HEK293 (cell line): ENCODE results near the gene HTR4.

ENCODE experiments used
- CTCF ChIA-PET: fragments of 350-600 bp; formaldehyde crosslinking; extraction: SDS; loops from one replicate; lab custom pipeline; 2021; ENCODE audit warnings: antibody characterized with exemption; lab: Yijun Ruan, JAX
- POLR2A ChIA-PET: fragments of 300-600 bp; formaldehyde crosslinking; extraction: SDS; loops from one replicate; lab custom pipeline; 2020; ENCODE audit warnings: antibody characterized with exemption, inconsistent platforms; lab: Yijun Ruan, JAX
- H3K27ac ChIP-seq: fragments of 200-500 bp; sonication (Bioruptor generic); 2 replicates; pipeline ENCODE4 v1.5.1; 2014; ENCODE audit warnings: low read depth, low read length, control low read depth, inconsistent platforms; ENCODE audit errors: extremely low read depth
- H3K36me3 ChIP-seq, 2 experiments: fragments of 200-500 bp in 1 of 2; sonication (Bioruptor generic) in 1 of 2; 1 replicate in 1 of 2; 2 replicates in 1 of 2; pipeline ENCODE4 v1.5.1; 2014 to 2017; ENCODE audit warnings: inconsistent platforms in 2 of 2, low read length in 2 of 2; ENCODE audit not compliant: control insufficient read depth in 2 of 2, insufficient read depth in 1 of 2
- H3K4me1 ChIP-seq: fragments of 200-500 bp; sonication (Bioruptor generic); 2 replicates; pipeline ENCODE4 v1.5.1; 2014; ENCODE audit warnings: mild to moderate bottlenecking, low read length, inconsistent platforms; ENCODE audit not compliant: control insufficient read depth, insufficient read depth
- H3K4me3 ChIP-seq: 2 replicates; pipeline ENCODE4 v1.5.1; 2011; ENCODE audit warnings: low read depth, mild to moderate bottlenecking, control low read depth, low read length, moderate library complexity
- H3K9me3 ChIP-seq: fragments of 200-500 bp; sonication (Bioruptor generic); 2 replicates; pipeline ENCODE4 v1.5.1; 2014; ENCODE audit warnings: low read depth, low read length, inconsistent platforms; ENCODE audit not compliant: control insufficient read depth, insufficient read depth
- GLIS1 ChIP-seq: fragments of 450-650 bp; formaldehyde crosslinking; IDR thresholded peaks from 2 replicates; pipeline ENCODE4 v1.5.1; 2016; ENCODE audit warnings: missing biosample characterization, missing genetic modification characterization
- HOXD13 ChIP-seq: sonication (generic); formaldehyde crosslinking; IDR thresholded peaks from 2 replicates; pipeline ENCODE4 v1.8.0; 2022; ENCODE audit warnings: missing genetic modification reagents, borderline replicate concordance
- MZF1 ChIP-seq: fragments of 450-650 bp; formaldehyde crosslinking; IDR thresholded peaks from 2 replicates; pipeline ENCODE4 v1.5.1; 2017; ENCODE audit warnings: missing biosample characterization, missing genetic modification characterization, borderline replicate concordance
- WT1 ChIP-seq: fragments of 450-650 bp; formaldehyde crosslinking; IDR thresholded peaks from 2 replicates; pipeline ENCODE4 v1.5.1; 2016; ENCODE audit warnings: missing biosample characterization, missing genetic modification characterization
- ZBTB17 ChIP-seq: fragments of 450-650 bp; formaldehyde crosslinking; IDR thresholded peaks from 2 replicates; pipeline ENCODE4 v1.5.1; 2016; ENCODE audit warnings: missing biosample characterization, missing genetic modification characterization
- ZNF146 ChIP-seq: fragments of 450-650 bp; formaldehyde crosslinking; IDR thresholded peaks from 2 replicates; pipeline ENCODE4 v1.5.1; 2016; ENCODE audit warnings: missing biosample characterization, missing genetic modification characterization
- ZNF19 ChIP-seq: fragments of 450-650 bp; formaldehyde crosslinking; IDR thresholded peaks from 2 replicates; pipeline ENCODE4; 2016; ENCODE audit warnings: missing biosample characterization, missing genetic modification characterization, low read depth
- ZNF341 ChIP-seq: fragments of 450-650 bp; formaldehyde crosslinking; IDR thresholded peaks from 2 replicates; pipeline ENCODE4; 2016; ENCODE audit warnings: low read depth, missing biosample characterization, missing genetic modification characterization
- ZNF433 ChIP-seq: fragments of 450-650 bp; formaldehyde crosslinking; IDR thresholded peaks from 2 replicates; pipeline ENCODE4 v1.5.1; 2016; ENCODE audit warnings: missing biosample characterization, missing genetic modification characterization, low read depth
- ZNF514 ChIP-seq: fragments of 450-650 bp; formaldehyde crosslinking; IDR thresholded peaks from 2 replicates; pipeline ENCODE4 v1.5.1; 2016; ENCODE audit warnings: missing biosample characterization, missing genetic modification characterization
- ZNF629 ChIP-seq: fragments of 450-650 bp; formaldehyde crosslinking; IDR thresholded peaks from 2 replicates; pipeline ENCODE4 v1.5.1; 2017; ENCODE audit warnings: missing biosample characterization, missing genetic modification characterization
- ZNF664 ChIP-seq: fragments of 450-650 bp; formaldehyde crosslinking; IDR thresholded peaks from 2 replicates; pipeline ENCODE4 v1.5.1; 2016; ENCODE audit warnings: missing biosample characterization, missing genetic modification characterization
- TF ChIP-seq, protein P1 (sequence below): fragments of 450-650 bp; formaldehyde crosslinking; conservative IDR thresholded peaks from 2 replicates; pipeline ENCODE4 v1.5.1; 2016; ENCODE audit warnings: low read depth, missing biosample characterization, missing genetic modification characterization
- TF ChIP-seq, protein P2 (sequence below): fragments of 450-650 bp; formaldehyde crosslinking; IDR thresholded peaks from 2 replicates; pipeline ENCODE4 v1.5.1; 2016; ENCODE audit warnings: missing biosample characterization, missing genetic modification characterization, low read depth

HTR4 gene

DNA sequence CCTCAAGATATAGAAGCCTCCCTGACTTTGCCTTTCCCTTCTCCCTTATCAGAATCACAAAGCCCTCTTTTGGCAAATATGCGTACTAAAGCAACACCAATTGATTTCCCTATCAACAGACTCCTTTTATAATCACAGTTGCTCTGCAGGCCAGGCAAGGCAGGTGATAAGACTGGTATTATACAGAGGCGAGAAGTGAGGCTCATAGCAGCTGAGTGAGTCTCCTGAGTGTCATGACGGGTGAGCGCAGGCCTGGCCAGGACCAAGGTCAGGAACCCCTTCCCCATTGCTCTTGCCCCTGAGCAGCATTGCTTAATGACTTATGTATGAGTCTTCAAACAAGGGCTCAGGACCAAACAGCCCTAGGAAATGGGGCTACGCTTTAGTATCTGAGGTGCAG lies 199.8 kb downstream of the HTR4 start (continued):
- TF ChIP-seq ZNF433 (tag by site-specific recombination) (no peak), WT1 (tag by site-specific recombination) (no peak)
- TF ChIP-seq, protein P1, sequence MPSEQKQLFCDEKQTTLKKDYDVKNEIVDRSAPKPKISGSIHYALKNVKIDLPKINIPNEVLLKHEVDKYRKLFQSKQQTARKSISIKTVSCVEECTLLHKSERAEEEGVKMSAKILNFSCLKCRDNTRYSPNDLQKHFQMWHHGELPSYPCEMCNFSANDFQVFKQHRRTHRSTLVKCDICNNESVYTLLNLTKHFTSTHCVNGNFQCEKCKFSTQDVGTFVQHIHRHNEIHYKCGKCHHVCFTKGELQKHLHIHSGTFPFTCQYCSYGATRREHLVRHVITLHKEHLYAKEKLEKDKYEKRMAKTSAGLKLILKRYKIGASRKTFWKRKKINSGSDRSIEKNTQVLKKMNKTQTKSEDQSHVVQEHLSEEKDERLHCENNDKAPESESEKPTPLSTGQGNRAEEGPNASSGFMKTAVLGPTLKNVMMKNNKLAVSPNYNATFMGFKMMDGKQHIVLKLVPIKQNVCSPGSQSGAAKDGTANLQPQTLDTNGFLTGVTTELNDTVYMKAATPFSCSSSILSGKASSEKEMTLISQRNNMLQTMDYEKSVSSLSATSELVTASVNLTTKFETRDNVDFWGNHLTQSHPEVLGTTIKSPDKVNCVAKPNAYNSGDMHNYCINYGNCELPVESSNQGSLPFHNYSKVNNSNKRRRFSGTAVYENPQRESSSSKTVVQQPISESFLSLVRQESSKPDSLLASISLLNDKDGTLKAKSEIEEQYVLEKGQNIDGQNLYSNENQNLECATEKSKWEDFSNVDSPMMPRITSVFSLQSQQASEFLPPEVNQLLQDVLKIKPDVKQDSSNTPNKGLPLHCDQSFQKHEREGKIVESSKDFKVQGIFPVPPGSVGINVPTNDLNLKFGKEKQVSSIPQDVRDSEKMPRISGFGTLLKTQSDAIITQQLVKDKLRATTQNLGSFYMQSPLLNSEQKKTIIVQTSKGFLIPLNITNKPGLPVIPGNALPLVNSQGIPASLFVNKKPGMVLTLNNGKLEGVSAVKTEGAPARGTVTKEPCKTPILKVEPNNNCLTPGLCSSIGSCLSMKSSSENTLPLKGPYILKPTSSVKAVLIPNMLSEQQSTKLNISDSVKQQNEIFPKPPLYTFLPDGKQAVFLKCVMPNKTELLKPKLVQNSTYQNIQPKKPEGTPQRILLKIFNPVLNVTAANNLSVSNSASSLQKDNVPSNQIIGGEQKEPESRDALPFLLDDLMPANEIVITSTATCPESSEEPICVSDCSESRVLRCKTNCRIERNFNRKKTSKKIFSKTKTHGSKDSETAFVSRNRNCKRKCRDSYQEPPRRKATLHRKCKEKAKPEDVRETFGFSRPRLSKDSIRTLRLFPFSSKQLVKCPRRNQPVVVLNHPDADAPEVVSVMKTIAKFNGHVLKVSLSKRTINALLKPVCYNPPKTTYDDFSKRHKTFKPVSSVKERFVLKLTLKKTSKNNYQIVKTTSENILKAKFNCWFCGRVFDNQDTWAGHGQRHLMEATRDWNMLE: no peak
- TF ChIP-seq, all 188 proteins: peak for 0

DNA sequence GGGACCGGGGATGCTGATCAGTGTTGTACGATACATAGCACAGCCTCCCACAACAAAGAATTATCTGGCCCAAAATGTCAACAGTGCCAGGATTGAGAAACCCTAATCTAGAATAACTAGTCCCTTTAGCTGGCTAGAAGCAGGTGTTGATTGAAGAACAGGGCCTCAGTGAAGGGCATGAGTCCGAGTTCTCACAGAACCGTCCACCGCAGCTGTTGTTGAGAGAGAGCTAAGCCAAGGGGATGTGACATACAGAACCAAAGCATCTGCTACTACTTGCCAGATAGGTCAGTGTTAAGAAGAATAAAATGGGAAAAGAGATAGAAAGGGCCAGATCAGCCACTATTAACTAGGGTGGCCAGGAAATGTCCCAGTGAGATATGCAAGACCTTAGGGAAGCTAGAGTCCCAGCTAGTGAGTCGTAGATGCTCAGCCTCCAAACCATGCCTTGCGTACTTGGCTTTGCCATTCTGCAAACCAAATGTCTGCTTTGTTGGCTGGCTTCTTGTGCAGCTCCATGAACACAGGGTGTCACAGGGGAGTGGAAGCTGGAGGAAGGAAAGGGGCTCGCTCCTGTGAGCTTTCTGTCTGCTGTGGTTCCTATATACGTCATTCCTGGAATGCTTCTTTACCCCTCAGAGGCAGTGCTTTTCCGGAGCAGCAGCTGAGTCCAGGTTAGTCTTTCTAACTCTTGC lies 201.7 kb downstream of the HTR4 start:
- no peaks in the 10 kb centered on the region for H3K36me3 ChIP-seq
- no peak for TF ChIP-seq ZNF19 (tag by site-specific recombination)
- TF ChIP-seq, all 188 proteins: peak for 0
- H3K4me3 ChIP-seq: no peak overlapping the region
- H3K4me1 ChIP-seq: no peaks in the 10 kb centered on the region
- no peak overlapping the region for H3K27ac ChIP-seq
- CTCF ChIA-PET: interaction anchor here (1.7 to 2.7 kb wide), 2 partner anchors 9 to 278 kb away, joined by 3 to 10 read pairs; no protein-coding TSS in a partner anchor
- no peaks in the 10 kb centered on the region for H3K9me3 ChIP-seq
- POLR2A ChIA-PET: no interaction called here

DNA sequence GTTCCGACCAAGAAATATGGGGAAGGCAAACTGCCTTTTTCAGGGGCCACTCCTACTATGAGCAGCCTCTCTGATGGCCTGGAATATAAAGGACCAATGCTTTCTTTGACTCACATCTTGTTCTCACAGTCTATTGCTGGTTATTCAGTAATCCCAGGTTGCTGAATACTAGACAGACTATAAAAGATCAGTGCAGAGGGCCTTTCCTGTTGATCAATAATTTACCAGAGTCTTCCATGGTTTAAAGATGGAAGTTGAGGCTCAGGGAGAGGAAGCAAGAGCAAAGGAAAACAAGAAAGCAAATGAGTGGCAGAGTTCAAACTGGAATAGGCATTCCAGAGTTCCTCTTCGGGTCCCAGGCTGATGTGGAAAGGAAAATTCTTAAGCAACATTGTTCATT lies 207.7 kb downstream of the HTR4 start:
- ChIA-PET POLR2A (no interaction called here), CTCF (interaction anchor here (0.7 to 12.3 kb wide), 2 partner anchors 140 to 284 kb away, joined by 3 to 277 read pairs; no protein-coding TSS in a partner anchor)
- H3K27ac ChIP-seq: no peak overlapping the region
- no peak overlapping the region for H3K4me3 ChIP-seq
- no peaks in the 10 kb centered on the region for H3K4me1 ChIP-seq
- peaks cover 15 to 18% of the 10 kb centered on the region in 2 experiments for H3K36me3 ChIP-seq
- TF ChIP-seq ZNF146 (tag by site-specific recombination) (no peak), ZNF664 (tag by site-specific recombination) (no peak), ZBTB17 (tag by site-specific recombination) (no peak), ZNF629 (tag by site-specific recombination) (no peak), ZNF514 (tag by site-specific recombination) (no peak), GLIS1 (no peak), HOXD13 (CRISPR knock-in tag) (no peak), MZF1 (tag by site-specific recombination) (no peak), ZNF341 (tag by site-specific recombination) (no peak)
- TF ChIP-seq, protein P2, sequence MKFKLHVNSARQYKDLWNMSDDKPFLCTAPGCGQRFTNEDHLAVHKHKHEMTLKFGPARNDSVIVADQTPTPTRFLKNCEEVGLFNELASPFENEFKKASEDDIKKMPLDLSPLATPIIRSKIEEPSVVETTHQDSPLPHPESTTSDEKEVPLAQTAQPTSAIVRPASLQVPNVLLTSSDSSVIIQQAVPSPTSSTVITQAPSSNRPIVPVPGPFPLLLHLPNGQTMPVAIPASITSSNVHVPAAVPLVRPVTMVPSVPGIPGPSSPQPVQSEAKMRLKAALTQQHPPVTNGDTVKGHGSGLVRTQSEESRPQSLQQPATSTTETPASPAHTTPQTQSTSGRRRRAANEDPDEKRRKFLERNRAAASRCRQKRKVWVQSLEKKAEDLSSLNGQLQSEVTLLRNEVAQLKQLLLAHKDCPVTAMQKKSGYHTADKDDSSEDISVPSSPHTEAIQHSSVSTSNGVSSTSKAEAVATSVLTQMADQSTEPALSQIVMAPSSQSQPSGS: no peak
- no peaks in the 10 kb centered on the region for H3K9me3 ChIP-seq
